Measurements from ENCODE around the gene LRMDA.

LRMDA gene

DNA sequence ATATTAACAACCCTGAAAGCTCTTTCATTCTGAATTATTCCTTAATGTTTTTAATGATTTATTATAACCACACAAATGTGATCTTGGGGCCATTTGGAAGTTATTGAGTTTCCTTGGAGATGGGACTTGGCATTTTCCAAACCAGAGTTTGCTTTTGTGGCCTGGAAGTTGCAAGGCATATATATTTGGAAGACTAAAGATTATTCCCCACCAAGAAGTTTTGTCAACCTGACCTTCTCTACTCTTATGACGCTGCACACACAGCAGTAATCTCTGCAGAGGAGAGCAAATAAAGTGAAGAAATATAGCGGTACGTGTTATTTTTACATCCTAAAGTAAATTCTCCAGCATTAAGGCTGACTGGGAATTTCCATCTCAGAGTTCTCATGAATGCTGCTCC is 397.0 kb downstream of the LRMDA start:
- TF ChIP-seq, protein P1, sequence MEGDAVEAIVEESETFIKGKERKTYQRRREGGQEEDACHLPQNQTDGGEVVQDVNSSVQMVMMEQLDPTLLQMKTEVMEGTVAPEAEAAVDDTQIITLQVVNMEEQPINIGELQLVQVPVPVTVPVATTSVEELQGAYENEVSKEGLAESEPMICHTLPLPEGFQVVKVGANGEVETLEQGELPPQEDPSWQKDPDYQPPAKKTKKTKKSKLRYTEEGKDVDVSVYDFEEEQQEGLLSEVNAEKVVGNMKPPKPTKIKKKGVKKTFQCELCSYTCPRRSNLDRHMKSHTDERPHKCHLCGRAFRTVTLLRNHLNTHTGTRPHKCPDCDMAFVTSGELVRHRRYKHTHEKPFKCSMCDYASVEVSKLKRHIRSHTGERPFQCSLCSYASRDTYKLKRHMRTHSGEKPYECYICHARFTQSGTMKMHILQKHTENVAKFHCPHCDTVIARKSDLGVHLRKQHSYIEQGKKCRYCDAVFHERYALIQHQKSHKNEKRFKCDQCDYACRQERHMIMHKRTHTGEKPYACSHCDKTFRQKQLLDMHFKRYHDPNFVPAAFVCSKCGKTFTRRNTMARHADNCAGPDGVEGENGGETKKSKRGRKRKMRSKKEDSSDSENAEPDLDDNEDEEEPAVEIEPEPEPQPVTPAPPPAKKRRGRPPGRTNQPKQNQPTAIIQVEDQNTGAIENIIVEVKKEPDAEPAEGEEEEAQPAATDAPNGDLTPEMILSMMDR (IDR thresholded peaks at IDR 0.05; ENCODE audit: low read depth, low read length, missing control alignments): no peak
- no peak for DNase-seq (ENCODE audit: low read depth)
- H3K4me3 ChIP-seq (ENCODE audit: low read depth, low read length): no peak overlapping the region

- TF ChIP-seq, protein P1 (IDR thresholded peaks at IDR 0.05; ENCODE audit: low read depth, low read length, missing control alignments): no peak
- DNase-seq (ENCODE audit: low read depth): no peak
- H3K4me3 ChIP-seq (ENCODE audit: low read depth, low read length): no peak overlapping the region
Measured at GRCh38 chr10:75836064-75836463, 404.6 kb downstream of the LRMDA start.

- TF ChIP-seq, protein P1 (IDR thresholded peaks at IDR 0.05; ENCODE audit: low read depth, low read length, missing control alignments): no peak
- no peak for DNase-seq (ENCODE audit: low read depth)
- no peak overlapping the region for H3K4me3 ChIP-seq (ENCODE audit: low read depth, low read length)
Measured at GRCh38 chr10:75838486-75838885, 407.1 kb downstream of the LRMDA start.

DNA sequence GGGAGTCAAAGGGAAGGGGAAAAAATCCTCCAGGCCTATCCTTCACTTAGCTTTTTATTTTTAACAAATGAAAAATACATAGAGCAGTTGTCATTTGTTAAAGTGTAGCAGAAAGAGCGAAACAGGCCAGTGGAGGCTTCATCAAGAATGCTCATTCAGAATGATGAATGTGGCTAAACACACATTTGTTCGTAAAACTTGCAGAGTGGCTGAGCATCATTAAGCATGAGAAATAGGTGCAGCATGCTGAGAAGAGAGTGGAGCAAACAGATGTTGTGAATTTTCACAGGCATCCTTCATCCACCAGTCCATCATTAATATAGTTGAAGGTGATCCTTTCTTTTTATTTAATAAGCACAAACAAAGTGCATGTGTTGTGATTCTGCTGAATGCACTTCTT is 407.6 kb downstream of the LRMDA start:
- no peak for DNase-seq (ENCODE audit: low read depth)
- H3K4me3 ChIP-seq (ENCODE audit: low read depth, low read length): no peak overlapping the region
- TF ChIP-seq, protein P1 (IDR thresholded peaks at IDR 0.05; ENCODE audit: low read depth, low read length, missing control alignments): no peak

DNA sequence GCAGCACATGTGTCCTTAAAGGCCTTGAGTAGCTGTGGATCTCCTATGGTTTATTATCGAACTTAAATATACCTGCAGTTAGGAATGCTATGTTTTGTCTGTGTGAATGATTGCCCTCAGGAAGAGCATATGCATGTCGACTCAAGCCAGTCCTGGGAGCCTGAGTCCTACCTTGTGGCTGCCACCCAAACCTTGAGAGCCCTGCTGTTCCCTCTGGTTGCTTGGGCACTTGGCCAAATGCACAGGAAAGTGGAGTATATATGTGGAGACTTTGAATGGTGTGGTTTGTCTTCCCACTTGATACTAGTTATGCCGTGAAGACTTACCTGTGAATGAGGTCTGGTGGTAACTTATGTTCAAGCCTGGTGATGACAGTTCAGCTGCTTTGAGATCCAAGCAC is 409.8 kb downstream of the LRMDA start:
- no peak for DNase-seq (ENCODE audit: low read depth)
- TF ChIP-seq, protein P1 (IDR thresholded peaks at IDR 0.05; ENCODE audit: low read depth, low read length, missing control alignments): no peak
- no peak overlapping the region for H3K4me3 ChIP-seq (ENCODE audit: low read depth, low read length)

DNA sequence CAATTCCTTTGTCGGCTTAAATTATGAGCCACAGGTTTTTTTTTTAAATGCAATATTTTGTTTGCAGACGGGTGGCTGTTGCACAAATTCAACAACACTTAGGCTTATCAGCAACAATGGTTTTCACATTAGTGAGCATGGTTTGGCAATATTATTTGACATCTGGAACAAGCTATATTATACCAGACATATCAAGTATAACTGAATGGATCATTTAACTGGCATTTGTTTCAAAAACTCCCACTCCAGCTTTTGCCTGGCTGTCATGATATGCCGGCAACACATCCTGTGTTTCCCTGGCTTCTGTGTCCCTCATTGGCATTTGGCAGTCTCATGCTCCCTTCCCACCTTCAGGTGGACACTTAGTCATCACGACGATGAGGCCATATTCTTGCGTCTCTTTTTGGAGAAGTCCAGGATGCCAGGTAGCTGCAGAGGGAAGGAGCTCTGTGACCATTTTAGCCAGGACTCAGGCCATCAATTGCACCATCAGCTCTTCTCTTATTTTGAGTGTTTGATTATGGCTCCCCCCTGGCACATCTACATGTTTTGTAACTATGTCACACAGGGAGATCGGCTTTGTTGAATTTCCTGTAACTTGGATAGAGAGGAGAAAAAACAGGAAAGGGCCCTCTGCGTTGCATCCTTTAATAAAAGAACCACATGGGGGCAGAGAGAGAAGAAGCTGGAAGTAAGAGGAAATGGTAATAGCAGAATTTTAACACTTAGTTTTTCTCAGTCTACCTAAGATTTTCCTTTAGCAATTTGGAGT is 413.9 kb downstream of the LRMDA start:
- no peak for DNase-seq (ENCODE audit: low read depth)
- TF ChIP-seq, protein P1 (IDR thresholded peaks at IDR 0.05; ENCODE audit: low read depth, low read length, missing control alignments): no peak
- H3K4me3 ChIP-seq (ENCODE audit: low read depth, low read length): no peak overlapping the region

- no peak for DNase-seq (ENCODE audit: low read depth)
- no peak overlapping the region for H3K4me3 ChIP-seq (ENCODE audit: low read depth, low read length)
- TF ChIP-seq, protein P1 (IDR thresholded peaks at IDR 0.05; ENCODE audit: low read depth, low read length, missing control alignments): no peak
Measured at GRCh38 chr10:75847477-75847876, 416.1 kb downstream of the LRMDA start.
